OCI-LY7 (cell line): Measurements from ENCODE around the gene P3H2.

Experiments
- CTCF ChIP-seq: fragments of 200-600 bp; sonication (generic); conservative IDR thresholded peaks from 2 replicates; pipeline ENCODE4 v1.5.1; 2014; ENCODE audit warnings: mild to moderate bottlenecking, antibody characterized with exemption, low read length, moderate library complexity, mixed read lengths
- EZH2phosphoT487 ChIP-seq: fragments of 200-600 bp; sonication (generic); IDR thresholded peaks from 2 replicates; pipeline ENCODE4 v1.6.1; 2018; ENCODE audit warnings: low read depth, borderline replicate concordance, mild to moderate bottlenecking, mixed run types, antibody characterized with exemption, low read length, moderate library complexity, mixed read lengths

DNA sequence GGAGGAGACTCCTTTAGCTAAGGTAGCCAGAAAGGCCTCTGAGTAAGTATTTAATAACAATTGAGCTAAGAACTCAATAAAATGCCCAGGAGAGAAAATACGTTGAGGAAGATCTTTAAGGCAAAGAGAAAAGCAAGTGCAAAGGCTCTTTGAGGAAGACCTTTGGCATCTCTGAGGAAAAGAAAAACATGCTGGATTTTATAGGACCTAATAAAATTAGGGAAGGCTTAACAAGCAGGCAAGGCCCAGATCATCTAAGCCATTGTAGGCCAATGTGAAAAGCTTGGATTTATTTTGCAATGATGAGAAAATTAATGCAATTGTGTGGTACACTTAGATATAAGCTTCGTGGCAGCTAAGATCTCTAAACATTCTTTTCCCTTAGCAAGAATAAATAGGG is 75.7 kb downstream of the P3H2 start:
- TF ChIP-seq CTCF = no peak
- no peak for TF ChIP-seq EZH2phosphoT487
